ACHN (cell line): ENCODE data around the gene GBF1.

Experiments
- DNase-seq: peaks from one replicate; pipeline ENCODE4 v3.0.0-alpha.2; 2015
- in situ Hi-C: cut with HindIII; loops from 2 replicates; pipeline ENCODE4 v1.10.0; 2017; ENCODE audit warnings: low sequenced_read_pairs, low pct_ligation_motif_present, low pct_unique_long_range_greater_than_20kb

The GBF1 gene

DNA sequence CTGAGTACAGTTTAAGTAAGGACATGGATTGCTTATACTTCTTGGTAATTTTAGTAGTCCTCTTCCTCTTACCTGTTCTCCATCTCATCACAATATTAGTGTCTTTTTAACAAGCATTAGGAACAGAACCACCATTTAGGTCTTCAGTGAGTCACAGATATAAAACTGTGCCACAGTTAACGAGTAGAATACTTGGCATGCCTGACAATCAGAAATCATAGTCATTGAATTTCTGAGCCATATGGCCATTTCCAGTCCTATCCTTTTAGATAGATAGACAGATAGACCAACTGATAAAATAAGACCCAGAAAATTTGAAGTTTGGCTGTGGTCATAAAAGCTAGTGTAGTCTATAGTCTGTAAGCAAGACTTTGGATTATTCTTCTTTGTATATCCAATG, 71.1 kb downstream of the GBF1 start:
- in situ Hi-C loops: no loop called here
- DNase-seq: no peak

DNA sequence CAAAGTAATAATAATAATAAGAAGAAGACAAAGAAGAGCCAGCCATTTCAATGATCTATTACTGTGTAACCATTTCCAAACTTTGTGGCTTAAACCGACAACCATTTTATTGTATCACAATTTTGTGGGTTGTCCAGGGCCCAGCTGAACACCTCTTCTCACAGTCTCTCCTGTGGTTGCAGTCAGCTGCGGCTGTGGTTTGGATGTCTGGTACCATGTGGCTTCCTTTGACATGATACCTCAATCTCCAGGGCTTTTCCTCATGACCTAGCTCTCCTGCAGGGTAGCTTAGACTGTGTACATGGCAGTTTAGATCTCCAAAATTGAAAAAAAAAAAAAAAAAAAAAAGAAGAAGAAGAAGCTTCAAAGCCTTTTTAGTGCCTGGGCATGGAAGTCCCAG, 77.6 kb downstream of the GBF1 start:
- DNase-seq: no peak
- in situ Hi-C loops: no loop called here

DNA sequence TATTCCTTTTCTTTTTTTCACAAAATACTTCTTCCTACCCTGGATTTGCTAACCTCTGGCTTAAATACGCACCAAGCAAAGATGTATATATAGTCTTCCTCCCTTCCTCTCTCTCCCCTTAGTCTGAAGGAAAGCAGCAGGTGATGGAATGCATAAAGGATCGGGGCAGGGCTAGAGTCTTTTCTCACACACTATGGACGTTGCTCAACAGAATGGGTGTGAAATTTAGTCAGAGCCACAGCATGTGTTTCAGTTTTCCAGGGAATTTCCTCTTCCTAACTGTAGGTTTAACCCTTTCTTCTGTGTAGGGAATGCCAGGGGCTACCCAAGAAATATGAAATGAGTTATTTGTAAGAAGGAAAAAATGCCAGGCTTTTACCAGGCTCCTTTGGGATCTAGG, 78.7 kb downstream of the GBF1 start:
- in situ Hi-C loops: no loop called here

DNA sequence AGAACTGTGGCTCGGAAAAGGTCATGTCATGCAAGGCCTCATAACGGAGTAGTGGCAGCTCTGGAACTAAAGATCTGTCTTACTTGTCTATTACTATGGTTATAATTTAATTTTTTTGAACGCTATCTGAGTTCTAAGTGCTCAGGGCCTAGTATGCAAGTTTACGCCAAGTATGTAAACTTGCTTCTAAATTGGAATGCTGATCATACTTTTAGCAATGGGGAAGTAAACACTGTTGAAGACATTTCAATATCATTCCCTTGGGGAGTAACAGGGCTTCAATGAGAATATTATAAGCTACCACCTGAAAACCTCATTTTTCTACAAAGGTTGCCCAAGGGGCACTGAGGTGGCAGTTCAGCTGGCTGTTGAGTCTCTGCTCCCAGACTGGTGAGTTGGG, 80.7 kb downstream of the GBF1 start:
- no peak for DNase-seq
- in situ Hi-C loops: no loop called here

More for the DNA sequence above, 78.7 kb downstream of the GBF1 start:
- DNase-seq: no peak

DNA sequence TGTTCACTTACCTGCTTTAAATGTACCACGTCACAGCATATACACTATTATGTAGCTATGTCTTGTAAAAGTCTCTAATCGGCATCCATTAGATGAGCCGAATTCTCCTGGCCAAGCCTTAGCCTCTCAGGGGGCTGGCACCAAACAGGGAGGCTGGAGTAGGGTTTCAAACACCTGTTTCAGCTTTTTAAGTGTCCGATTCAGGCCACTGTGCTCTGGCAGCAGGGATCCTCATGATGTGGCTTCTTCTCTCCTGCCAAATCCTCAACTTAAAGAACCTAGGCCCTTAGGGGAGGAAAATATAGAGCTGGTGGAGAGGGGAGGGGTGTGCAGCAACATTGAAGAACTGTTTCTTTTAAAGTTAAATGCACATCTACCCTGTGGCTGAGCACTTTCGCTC, 81.7 kb downstream of the GBF1 start:
- in situ Hi-C loops: no loop called here
- no peak for DNase-seq

DNA sequence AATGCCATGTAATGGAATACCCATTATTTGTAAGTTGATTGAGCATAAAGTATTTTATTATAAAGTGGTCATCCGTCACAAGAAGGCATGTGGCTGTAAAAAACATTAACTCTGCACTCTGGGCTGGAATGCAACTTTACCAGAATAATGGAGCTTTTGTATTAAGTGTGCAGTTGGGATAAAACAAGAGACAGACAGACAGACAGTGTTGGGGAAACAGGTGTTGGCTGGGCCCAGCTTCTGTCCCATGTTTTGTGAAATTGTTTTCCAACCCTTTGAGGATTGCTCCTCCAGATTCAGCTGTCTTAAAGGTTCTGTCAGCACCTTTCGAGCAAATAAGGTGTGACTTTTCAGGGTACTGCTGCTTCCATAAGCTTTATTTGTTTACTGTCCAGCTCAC, 82.3 kb downstream of the GBF1 start:
- in situ Hi-C loops: no loop called here
- DNase-seq: no peak

DNA sequence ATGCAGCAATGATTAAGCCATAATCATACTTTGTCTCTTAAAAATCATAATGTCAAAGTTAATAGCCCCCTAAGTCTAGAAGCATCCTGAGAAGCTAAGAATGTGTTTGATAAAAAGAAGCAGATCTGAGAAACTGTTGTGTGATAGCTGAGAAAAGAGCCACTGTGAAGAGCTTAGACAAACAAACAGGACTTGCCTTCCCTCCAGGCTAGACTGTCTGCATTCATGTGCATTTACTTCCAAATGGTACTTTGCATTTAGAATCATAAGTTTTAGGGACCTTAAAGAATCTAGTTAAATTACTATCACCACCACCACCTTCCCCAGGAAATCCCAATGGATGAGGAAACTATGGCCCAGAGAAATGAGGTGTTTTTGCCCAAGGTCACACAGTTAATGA, 87.4 kb downstream of the GBF1 start:
- DNase-seq: no peak
- in situ Hi-C loops: no loop called here

DNA sequence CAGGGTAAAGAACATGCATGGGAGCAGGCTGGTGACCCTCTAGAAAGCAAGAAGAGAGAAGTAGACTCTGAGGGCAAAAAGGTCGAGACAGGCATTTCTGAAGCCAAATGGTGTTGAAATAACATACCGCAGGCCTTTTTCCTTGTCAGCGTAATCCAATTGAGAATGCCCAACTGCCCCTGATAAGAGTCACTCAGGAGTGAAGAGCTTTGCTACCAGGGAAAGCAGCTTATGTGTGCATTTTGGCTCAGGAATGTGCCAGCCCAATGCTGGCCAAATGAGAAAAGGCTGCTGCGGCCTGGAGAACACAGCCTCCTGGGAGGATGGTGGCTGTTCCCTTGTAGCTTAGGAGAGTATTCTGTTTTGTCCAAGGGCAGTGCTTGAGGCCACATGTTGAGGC, 88.8 kb downstream of the GBF1 start:
- DNase-seq: no peak
- in situ Hi-C loops: no loop called here

DNA sequence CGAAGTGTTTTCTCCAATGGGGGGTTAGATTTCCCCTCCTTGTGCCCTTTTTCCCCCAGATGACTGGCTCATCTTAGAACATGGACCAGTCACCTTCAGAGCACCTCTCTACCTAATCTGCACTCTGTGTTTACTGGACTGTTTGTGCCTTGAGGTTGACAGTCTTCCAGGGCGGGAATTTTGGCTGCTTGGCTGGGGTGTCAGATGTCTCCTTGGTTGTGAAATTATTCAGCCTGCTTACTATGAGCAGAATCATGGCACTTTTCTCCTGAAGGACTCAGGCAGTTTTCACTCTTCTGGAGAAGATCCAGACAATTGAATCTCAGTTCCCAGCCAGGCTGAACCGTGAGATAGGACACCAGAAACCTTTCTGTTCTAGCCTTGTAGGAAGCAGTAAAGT, 89.9 kb downstream of the GBF1 start:
- no peak for DNase-seq
- in situ Hi-C loops: no loop called here

DNA sequence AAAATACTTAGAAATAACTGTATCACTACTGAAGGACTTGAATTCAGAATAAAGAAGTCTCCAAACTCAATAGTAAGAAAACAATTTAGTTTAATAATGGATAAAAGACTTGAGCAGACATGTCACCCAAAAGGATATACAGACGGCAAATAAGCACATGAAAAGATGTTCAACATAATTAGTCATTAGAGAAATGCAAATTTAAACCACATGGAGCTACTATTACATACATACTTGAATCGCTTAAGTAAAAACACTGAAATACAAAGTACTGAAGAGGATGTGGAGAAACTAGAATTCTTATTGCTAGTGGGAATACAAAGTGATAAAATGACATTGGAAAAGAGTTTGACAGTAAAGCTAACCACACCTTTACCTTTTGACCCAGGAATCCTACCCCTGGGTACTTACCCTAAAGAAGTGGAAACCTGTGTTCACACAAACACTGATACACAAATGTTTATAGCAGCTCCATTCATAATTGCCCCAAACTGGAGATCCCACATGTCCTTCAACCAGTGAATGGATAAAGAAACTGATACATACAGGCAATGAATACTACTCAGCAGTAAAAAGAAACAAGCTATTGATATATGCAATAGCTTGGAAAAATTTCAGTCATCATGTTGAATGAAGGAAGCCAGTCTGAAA, 95.8 kb downstream of the GBF1 start:
- in situ Hi-C loops: no loop called here

DNA sequence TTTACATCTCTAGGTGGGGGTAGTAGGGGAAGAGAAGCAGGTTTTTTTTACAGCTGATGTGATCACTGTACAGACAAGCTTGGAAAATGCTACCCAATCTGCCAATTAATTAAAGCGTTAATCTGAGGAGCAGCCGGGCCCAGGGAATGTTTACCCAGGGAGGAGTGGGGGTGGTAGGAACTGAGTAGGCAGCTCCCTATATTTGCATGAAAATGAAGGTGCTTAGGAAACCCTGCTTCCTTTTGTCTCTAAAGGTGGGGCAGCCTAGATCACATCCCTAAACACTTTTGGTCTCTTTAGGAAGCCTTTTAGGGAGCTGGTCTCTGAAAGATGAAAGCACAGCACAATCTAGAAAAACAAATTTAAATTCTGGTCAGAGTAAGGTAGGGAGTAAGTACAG, 97.1 kb downstream of the GBF1 start:
- in situ Hi-C loops: no loop called here
- no peak for DNase-seq

More for the DNA sequence above, 95.8 kb downstream of the GBF1 start:
- DNase-seq: no peak

DNA sequence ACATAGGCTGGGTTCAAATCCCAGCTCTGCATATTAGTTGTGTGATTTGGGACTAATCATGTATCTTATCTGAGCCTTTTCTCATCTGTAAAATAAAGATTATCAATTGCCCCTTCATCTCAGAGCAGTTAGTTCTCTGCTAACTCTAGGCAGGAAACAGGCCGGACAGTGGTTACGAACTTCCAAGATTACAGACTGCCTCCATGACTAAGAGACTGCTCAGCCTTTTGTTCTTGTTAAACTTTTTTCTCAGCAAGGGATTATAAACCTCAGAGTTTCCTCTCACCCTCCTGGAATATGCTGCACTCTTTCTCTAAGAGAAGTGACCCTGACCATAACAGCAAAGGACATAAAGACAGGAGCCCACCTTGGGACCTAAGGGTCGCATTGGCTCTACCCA, 97.6 kb downstream of the GBF1 start:
- in situ Hi-C loops: no loop called here

DNA sequence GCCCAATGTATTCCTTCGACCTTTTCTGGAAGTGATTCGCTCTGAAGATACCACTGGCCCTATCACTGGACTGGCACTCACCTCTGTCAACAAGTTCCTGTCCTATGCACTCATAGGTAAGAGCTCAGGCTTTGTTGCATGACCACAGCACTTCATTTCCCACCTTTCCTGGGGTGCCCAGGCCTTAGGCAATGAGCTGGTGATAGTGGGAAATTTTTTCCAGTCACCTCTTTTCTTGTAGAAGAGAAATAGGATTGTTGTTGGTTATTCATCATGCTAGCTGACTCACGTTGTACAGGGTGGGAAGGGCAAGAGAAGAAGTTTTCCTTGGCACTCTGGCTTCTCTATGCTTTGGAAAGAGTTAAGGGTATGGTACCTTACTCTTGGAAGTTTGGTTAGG, 98.7 kb downstream of the GBF1 start:
- DNase-seq: no peak
- in situ Hi-C loops: no loop called here

More for the DNA sequence above, 97.6 kb downstream of the GBF1 start:
- DNase-seq: peak; percentile 37

DNA sequence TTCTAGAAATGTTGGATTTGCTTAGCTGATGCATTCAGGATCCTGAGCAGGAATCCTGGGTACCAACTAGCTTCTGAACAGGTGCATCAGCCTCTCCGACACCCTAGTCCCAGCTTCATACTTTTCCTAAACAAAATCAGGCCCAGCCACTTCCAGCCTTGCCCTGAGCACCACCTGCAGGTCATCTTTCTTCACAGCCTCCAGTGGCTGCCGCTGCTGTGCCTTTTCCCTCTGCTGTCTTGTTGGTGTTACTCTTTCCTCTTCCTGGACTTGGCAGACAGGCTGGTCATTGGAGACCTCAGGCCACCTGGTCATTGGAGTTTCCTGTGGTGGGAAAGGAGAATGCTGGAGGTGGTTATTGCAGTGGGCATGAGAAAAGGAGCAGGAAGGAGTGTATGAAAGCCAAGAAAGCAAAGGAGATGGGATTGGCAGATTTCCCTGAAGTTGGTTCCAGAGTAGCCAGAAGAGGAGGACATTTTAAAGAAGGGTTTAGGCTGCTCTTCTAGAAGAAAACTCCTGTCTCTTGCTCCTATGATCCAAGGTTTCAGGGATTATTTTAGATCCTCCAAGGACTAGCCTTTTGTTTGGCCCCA, 102.0 kb downstream of the GBF1 start:
- in situ Hi-C loops: no loop called here
- peak; percentile 81 for DNase-seq

DNA sequence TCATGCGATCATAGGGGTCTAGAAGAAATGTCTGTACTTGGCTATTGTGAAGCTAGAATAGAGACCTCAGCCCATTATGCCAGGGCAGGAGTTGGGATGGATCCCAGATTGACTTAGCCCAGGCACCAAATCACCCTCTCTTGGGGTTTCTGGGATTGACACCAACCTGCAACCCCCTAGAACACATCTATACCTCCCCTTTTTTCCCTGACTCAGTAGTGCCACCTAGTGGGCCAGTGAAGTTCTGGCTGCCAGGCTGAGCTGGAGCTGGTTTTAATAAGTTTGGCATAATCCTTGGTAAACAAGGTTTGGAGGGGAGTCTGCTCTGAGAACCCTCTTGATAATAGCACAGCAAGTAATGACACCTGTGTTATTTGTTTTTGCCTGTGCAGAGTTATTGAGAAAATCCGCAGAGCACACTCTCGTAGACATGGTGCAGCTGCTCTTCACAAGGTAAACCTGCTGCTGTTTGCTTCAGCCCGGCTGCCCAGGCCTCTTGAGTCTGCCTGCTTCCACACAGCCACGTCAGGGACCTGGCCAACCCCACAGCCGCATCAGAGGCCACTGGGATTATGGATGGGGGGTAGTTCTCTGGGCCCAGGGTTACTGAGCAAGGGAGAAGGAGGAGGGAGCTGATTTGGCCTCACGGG, 106.9 kb downstream of the GBF1 start:
- peak; percentile 74 for DNase-seq
- in situ Hi-C loops: loop anchor here (10.0 kb wide), 1 partner anchor 127 kb away; the partner anchor contains the start of gene ELOVL3

DNA sequence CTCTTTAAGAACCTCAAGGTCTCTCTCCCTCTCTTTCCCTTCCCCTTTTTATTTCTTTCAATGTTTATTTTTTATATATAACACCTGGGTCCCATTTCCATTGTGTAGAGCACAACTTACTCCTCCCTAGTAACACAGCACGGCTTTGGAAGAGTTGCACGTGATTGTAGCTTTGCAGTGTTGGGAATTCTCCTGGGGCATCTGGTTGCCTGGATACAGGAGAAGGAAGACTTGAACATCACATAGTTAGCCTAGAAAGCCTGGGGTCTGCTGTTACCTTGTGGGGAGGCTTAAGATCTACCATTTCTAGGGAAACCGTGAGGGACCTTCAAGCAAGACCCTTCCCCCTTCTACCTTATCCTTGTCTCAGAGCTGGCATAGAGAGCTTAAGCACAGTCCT, 109.1 kb downstream of the GBF1 start:
- in situ Hi-C loops: loop anchor here (10.0 kb wide), 1 partner anchor 130 kb away; the partner anchor contains the start of gene ELOVL3
- no peak for DNase-seq

DNA sequence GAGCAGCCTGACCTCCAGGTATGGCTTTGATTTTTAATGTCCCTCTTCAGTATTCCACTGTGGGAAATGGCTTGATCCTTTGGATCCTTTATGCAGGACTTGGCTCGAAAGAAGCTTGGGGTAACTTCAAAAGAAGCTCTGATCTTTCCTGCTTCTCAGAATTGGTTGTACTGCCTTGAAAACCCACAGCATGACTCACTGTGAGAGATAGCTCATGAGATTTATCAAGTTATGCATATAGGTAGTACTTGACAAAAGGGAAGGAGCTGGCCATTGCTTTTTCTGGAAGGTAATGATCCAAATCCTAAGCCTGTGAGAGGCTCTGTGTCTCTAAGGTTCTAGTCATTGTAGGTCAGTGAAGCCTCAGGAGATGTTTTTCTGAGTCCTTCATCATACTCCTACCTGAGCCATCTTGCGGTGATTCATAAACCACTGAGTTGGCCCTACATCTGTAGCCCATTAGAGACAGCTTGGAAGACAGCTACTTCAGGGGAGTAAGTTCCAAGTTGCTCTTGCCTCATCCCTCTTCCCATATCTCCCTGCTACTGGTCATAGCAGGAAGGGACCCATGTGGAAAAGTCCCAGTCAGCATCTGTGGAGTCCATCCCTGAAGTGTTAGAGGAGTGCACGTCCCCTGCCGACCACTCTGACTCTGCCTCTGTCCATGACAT, 113.5 kb downstream of the GBF1 start:
- no peak for DNase-seq
- in situ Hi-C loops: loop anchor here (10.0 kb wide), 1 partner anchor 134 kb away; the partner anchor contains the start of gene ELOVL3

DNA sequence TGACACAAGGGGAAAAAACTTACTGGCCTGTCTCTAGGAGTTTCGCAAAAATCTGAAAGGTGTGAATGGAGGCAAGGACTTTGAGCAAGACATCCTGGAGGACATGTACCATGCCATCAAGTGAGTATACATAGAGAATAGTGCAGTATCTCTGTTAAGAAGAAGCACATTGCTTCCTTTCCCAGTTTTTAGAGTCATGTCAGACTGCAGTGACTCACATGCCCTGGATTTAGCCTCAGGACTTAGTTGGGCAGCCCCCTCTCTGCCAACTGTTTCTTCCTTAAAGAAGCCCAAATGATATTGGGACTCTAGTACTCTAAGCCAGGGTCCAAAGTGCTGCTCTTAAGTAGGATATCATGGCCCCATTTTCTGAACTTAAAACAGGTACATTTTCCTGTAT, 122.1 kb downstream of the GBF1 start:
- in situ Hi-C loops: no loop called here
- no peak for DNase-seq

DNA sequence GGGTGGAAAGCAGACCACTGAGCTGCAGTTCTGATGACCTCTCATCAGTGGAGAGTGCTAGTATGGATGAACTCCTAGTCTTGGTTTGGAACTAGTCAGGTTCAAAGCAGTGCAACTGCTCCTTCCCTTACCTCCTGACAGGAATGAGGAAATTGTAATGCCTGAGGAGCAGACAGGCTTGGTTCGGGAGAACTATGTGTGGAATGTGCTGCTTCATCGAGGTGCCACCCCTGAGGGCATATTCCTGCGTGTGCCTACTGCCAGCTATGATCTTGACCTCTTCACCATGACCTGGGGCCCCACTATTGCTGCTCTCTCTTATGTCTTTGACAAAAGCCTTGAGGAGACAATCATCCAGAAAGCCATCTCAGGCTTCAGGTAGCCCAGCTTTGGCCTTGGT, 122.7 kb downstream of the GBF1 start:
- in situ Hi-C loops: no loop called here

More for the DNA sequence above, 122.7 kb downstream of the GBF1 start:
- peak; percentile 41 for DNase-seq
